SK-N-SH treated with all-trans-retinoic acid at 6 μM for 48 hours (cell line): ENCODE measurements around the gene ACER1.
A peak's percentile ranks its signal among the peaks of the same experiment; 100 is the strongest.

Experiments used
- ATAC-seq: fragments of 200-7000 bp; cut with Tn5 transposase; 3 replicates; pipeline ENCODE4 v1.9.1; 2020; ENCODE audit warnings: mild to moderate bottlenecking, moderate library complexity
- ARNTL ChIP-seq: fragments of 450-650 bp; formaldehyde crosslinking; IDR thresholded peaks from 2 replicates; pipeline ENCODE4 v1.5.0; 2020; ENCODE audit warnings: low read depth, mild to moderate bottlenecking, moderate library complexity, borderline replicate concordance
- BACH2 ChIP-seq: fragments of 250-450 bp; sonication (Bioruptor Pico); IDR thresholded peaks from 2 replicates; pipeline ENCODE4 v1.9.0; 2021; ENCODE audit warnings: mild to moderate bottlenecking, borderline replicate concordance
- CREB5 ChIP-seq: fragments of 250-450 bp; sonication (Bioruptor Pico); IDR thresholded peaks from 2 replicates; pipeline ENCODE4 v1.5.1; 2020; ENCODE audit warnings: low read depth, mild to moderate bottlenecking, moderate library complexity
- CSDC2 ChIP-seq: fragments of 250-450 bp; sonication (Bioruptor Pico); IDR thresholded peaks from 2 replicates; pipeline ENCODE4 v1.5.0; 2020; ENCODE audit warnings: mild to moderate bottlenecking, moderate library complexity
- CSRNP3 ChIP-seq: fragments of 250-450 bp; sonication (Bioruptor Pico); IDR thresholded peaks from 2 replicates; pipeline ENCODE4 v1.5.1; 2021; ENCODE audit warnings: mild to moderate bottlenecking, moderate library complexity
- ESRRG ChIP-seq: fragments of 250-450 bp; sonication (Bioruptor Pico); IDR thresholded peaks from 2 replicates; pipeline ENCODE4 v1.6.1; 2021; ENCODE audit warnings: mild to moderate bottlenecking
- GLIS3 ChIP-seq: fragments of 250-450 bp; sonication (Bioruptor Pico); IDR thresholded peaks from 2 replicates; pipeline ENCODE4 v1.5.0; 2020; ENCODE audit warnings: mild to moderate bottlenecking, moderate library complexity
- ISL1 ChIP-seq: fragments of 250-450 bp; sonication (Bioruptor Pico); IDR thresholded peaks from 2 replicates; pipeline ENCODE4 v2.1.2; 2022; ENCODE audit warnings: mild to moderate bottlenecking, moderate library complexity
- OSR1 ChIP-seq: fragments of 250-450 bp; sonication (Bioruptor Pico); IDR thresholded peaks from 2 replicates; pipeline ENCODE4 v1.8.0; 2022; ENCODE audit warnings: moderate library complexity, mild to moderate bottlenecking, inconsistent platforms
- PPARA ChIP-seq: fragments of 250-450 bp; sonication (Bioruptor Pico); IDR thresholded peaks from 2 replicates; pipeline ENCODE4 v1.5.0; 2020; ENCODE audit warnings: mild to moderate bottlenecking, borderline replicate concordance
- RARB ChIP-seq: fragments of 250-450 bp; sonication (Bioruptor Pico); IDR thresholded peaks from 2 replicates; pipeline ENCODE4 v1.8.0; 2021; ENCODE audit warnings: mild to moderate bottlenecking, moderate library complexity
- SNAI2 ChIP-seq: fragments of 250-450 bp; sonication (Bioruptor Pico); IDR thresholded peaks from 2 replicates; pipeline ENCODE4 v1.5.0; 2020; ENCODE audit warnings: mild to moderate bottlenecking, moderate library complexity
- TCF4 ChIP-seq: fragments of 250-450 bp; sonication (Bioruptor Pico); IDR thresholded peaks from 2 replicates; pipeline ENCODE4 v1.8.0; 2021; ENCODE audit warnings: mild to moderate bottlenecking, moderate library complexity, borderline replicate concordance
- TOX ChIP-seq: fragments of 250-450 bp; sonication (Bioruptor Pico); IDR thresholded peaks from 2 replicates; pipeline ENCODE4 v1.8.0; 2021; ENCODE audit warnings: mild to moderate bottlenecking, moderate library complexity, borderline replicate concordance
- TSHZ2 ChIP-seq: fragments of 250-450 bp; sonication (Bioruptor Pico); IDR thresholded peaks from 2 replicates; pipeline ENCODE4 v1.5.0; 2020; ENCODE audit warnings: mild to moderate bottlenecking, moderate library complexity
- ZC3H10 ChIP-seq: fragments of 250-450 bp; sonication (Bioruptor Pico); IDR thresholded peaks from 2 replicates; pipeline ENCODE4 v1.5.1; 2021; ENCODE audit warnings: mild to moderate bottlenecking, moderate library complexity
- ZFP3 ChIP-seq: fragments of 250-450 bp; sonication (Bioruptor Pico); IDR thresholded peaks from 2 replicates; pipeline ENCODE4 v1.5.0; 2020; ENCODE audit warnings: mild to moderate bottlenecking, moderate library complexity
- ZFP30 ChIP-seq: fragments of 450-650 bp; formaldehyde crosslinking; IDR thresholded peaks from 2 replicates; pipeline ENCODE4 v1.5.0; 2022; ENCODE audit warnings: mild to moderate bottlenecking, moderate library complexity
- ZNF565 ChIP-seq: fragments of 450-650 bp; formaldehyde crosslinking; conservative IDR thresholded peaks from 2 replicates; pipeline ENCODE4 v1.5.0; 2020; ENCODE audit warnings: low read depth, mild to moderate bottlenecking, moderate library complexity
- ZNF70 ChIP-seq: fragments of 450-650 bp; formaldehyde crosslinking; IDR thresholded peaks from 2 replicates; pipeline ENCODE4 v1.5.0; 2020; ENCODE audit warnings: mild to moderate bottlenecking, moderate library complexity
- ZNF8 ChIP-seq: fragments of 450-650 bp; formaldehyde crosslinking; IDR thresholded peaks from 2 replicates; pipeline ENCODE4 v1.5.0; 2020; ENCODE audit warnings: mild to moderate bottlenecking, moderate library complexity
- TF ChIP-seq, protein P1 (sequence below): fragments of 250-450 bp; sonication (Bioruptor Pico); IDR thresholded peaks from 2 replicates; pipeline ENCODE4 v1.8.0; 2020; ENCODE audit warnings: mild to moderate bottlenecking, moderate library complexity, borderline replicate concordance

The ACER1 gene

DNA sequence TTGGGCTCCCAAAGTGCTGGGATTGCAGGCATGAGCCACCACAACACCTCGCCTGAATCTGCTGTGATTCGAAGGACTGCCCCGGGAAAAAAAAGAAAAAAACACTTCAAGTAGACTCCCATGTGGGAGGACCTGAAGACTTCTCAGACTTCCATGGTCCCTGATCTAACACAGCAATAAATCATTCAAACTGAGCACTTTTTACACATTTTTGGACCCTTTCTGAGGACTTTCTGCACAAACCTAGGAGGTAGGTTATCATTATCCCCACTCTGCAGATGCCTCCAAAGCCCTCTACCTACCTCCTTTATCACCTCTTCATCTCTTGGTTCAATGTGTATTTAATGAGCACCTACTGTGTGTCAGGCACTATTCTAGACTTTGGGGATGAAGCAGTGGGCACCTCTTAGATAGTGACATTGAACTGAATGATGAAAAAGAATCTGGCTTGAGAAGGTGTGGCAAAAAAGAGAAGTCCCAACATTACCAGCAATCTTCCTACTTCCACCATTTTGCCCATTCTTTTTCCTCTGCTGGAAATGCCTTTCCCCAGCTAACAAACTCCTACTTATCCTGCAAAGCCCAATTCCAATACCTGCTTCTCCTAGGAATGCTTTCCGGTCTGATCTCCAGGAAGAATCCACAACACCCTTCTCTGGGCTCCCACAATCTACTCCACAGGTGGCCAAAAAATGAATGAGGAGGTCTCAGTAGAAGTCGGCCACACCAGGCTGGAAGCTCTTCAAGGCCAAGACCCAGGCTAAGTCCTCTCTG lies 26.3 kb upstream of the ACER1 start:
- TF ChIP-seq ZNF70 (CRISPR knock-in tag): no peak
- no peak for TF ChIP-seq ZNF8 (CRISPR knock-in tag)
- no peak for TF ChIP-seq ARNTL (CRISPR knock-in tag)
- peak; percentile 93 for TF ChIP-seq ZFP3 (CRISPR knock-in tag)
- TF ChIP-seq RARB (CRISPR knock-in tag): no peak
- no peak for TF ChIP-seq OSR1 (CRISPR knock-in tag)
- no peak for TF ChIP-seq CSDC2 (CRISPR knock-in tag)
- no peak for TF ChIP-seq CSRNP3 (CRISPR knock-in tag)
- TF ChIP-seq, all 23 proteins: peak for 1
- no peak for ATAC-seq

GRCh38 chr19:6358003-6358402 lies 24.6 kb upstream of the ACER1 start:
- TF ChIP-seq ZNF70 (CRISPR knock-in tag) (no peak), ZFP3 (CRISPR knock-in tag) (no peak), ARNTL (CRISPR knock-in tag) (no peak), CSRNP3 (CRISPR knock-in tag) (no peak), ZNF8 (CRISPR knock-in tag) (no peak), TOX (CRISPR knock-in tag) (no peak), ZNF565 (no peak), CSDC2 (CRISPR knock-in tag) (no peak), ISL1 (no peak), ESRRG (CRISPR knock-in tag) (no peak), ZC3H10 (CRISPR knock-in tag) (no peak), SNAI2 (no peak), PPARA (no peak), GLIS3 (CRISPR knock-in tag) (no peak), OSR1 (CRISPR knock-in tag) (no peak), TSHZ2 (CRISPR knock-in tag) (no peak), TCF4 (CRISPR knock-in tag) (no peak), ZFP30 (CRISPR knock-in tag) (no peak)
- TF ChIP-seq, protein P1, sequence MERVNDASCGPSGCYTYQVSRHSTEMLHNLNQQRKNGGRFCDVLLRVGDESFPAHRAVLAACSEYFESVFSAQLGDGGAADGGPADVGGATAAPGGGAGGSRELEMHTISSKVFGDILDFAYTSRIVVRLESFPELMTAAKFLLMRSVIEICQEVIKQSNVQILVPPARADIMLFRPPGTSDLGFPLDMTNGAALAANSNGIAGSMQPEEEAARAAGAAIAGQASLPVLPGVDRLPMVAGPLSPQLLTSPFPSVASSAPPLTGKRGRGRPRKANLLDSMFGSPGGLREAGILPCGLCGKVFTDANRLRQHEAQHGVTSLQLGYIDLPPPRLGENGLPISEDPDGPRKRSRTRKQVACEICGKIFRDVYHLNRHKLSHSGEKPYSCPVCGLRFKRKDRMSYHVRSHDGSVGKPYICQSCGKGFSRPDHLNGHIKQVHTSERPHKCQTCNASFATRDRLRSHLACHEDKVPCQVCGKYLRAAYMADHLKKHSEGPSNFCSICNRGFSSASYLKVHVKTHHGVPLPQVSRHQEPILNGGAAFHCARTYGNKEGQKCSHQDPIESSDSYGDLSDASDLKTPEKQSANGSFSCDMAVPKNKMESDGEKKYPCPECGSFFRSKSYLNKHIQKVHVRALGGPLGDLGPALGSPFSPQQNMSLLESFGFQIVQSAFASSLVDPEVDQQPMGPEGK (CRISPR knock-in tag): no peak
- ATAC-seq: no peak

DNA sequence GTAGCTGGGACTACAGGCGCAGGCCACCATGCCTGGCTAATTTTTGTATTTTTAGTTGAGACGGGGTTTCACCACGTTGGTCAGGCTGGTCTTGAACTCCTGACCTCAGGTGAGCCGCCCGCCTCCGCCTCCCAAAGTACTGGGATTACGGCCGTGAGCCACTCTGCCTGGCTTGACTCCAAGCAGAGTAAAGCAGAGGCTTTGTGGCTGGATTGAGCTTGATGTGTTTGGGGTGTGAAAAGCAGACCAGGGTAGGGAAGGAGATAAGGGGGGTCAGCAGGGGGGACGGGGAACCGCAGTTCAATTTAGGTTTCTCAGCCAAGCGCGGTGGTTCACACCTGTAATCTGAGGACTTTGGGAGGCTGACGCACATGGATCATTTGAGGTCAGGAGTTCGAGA lies 23.8 kb upstream of the ACER1 start:
- no peak for ATAC-seq
- TF ChIP-seq ARNTL (CRISPR knock-in tag) (no peak), CREB5 (CRISPR knock-in tag) (no peak), PPARA (no peak), ZC3H10 (CRISPR knock-in tag) (no peak), ZFP3 (CRISPR knock-in tag) (no peak), CSRNP3 (CRISPR knock-in tag) (no peak), BACH2 (CRISPR knock-in tag) (no peak), CSDC2 (CRISPR knock-in tag) (no peak), TSHZ2 (CRISPR knock-in tag) (no peak), ESRRG (CRISPR knock-in tag) (no peak), RARB (CRISPR knock-in tag) (no peak), SNAI2 (no peak), TOX (CRISPR knock-in tag) (no peak), TCF4 (CRISPR knock-in tag) (no peak), ZNF70 (CRISPR knock-in tag) (no peak), ISL1 (no peak), GLIS3 (CRISPR knock-in tag) (no peak), ZNF565 (no peak)
